ENCODE measurements around the gene ATP7B.

Gene ATP7B

DNA sequence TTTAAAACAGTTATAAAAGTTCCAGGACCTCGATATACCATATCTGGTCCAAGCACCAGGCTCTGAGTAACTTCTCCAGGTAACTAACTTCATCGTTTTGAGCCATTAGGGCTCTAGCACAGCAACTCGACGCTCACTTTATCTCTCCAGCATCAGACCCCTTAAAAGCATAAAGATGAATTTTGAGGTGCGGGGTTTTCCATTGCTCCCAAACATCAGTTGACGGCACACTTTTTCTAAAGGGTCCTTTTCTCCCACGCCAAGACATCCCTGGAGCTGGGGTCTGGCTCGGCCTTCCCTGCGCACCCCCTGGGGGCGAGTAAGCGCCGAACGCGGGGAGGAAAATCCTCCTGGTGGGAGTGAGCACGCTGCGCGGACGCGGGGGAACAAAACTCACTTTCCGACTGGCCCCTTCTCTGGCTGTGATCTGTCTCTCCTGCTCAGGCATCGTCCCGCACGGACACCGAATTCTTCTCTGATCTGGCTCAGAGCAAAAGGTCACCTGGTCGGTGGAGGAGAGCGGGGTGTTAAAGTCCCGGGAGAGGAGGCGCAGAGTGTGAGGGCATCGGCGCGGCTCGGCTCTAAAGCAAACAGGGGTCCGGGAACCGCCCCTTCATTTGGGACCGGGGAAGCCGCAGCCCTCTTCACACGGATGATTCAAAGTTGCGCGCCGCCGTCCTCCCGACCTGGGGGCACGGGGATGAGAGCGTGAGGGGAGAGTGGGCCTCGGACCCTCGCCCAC is at the start of gene ATP7B:
TSS of gene ATP7B (minus strand) at position 561 of the 742 bp plus-strand sequence. CDS start at position 448, 113 bp downstream.
- ChIA-PET POLR2A (no interaction called here), CTCF (no interaction called here)
- TF ChIP-seq, protein P1, sequence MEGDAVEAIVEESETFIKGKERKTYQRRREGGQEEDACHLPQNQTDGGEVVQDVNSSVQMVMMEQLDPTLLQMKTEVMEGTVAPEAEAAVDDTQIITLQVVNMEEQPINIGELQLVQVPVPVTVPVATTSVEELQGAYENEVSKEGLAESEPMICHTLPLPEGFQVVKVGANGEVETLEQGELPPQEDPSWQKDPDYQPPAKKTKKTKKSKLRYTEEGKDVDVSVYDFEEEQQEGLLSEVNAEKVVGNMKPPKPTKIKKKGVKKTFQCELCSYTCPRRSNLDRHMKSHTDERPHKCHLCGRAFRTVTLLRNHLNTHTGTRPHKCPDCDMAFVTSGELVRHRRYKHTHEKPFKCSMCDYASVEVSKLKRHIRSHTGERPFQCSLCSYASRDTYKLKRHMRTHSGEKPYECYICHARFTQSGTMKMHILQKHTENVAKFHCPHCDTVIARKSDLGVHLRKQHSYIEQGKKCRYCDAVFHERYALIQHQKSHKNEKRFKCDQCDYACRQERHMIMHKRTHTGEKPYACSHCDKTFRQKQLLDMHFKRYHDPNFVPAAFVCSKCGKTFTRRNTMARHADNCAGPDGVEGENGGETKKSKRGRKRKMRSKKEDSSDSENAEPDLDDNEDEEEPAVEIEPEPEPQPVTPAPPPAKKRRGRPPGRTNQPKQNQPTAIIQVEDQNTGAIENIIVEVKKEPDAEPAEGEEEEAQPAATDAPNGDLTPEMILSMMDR (IDR thresholded peaks at IDR 0.05; ENCODE audit: control extremely low read depth, extremely low read depth, low read depth, missing control alignments), result no peak
- DNase-seq (ENCODE audit: extremely low spot score), result peak; percentile 41

DNA sequence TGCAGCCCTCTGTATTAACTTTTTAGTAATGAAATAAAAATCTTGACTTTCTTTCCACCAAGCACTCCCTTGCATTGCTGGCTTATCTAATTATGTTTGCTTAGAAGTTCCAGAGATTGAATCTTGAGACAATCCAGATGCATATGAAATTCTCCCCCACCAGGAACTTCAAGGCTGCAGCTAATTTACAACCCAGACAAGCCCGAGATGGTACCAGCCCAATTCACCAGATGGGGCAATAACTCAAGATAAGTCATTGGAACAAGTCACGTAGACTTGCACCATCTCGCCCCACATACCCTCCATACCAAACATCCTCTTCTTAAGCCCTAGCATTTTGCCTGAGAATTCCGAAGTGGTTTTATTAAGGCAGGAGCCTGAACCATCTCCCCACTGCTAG is 42.2 kb upstream of the ATP7B start:
- CTCF ChIA-PET, result no interaction called here
- DNase-seq (ENCODE audit: extremely low spot score), result no peak
- POLR2A ChIA-PET, result no interaction called here
- TF ChIP-seq, protein P1 (IDR thresholded peaks at IDR 0.05; ENCODE audit: control extremely low read depth, extremely low read depth, low read depth, missing control alignments), result no peak

DNA sequence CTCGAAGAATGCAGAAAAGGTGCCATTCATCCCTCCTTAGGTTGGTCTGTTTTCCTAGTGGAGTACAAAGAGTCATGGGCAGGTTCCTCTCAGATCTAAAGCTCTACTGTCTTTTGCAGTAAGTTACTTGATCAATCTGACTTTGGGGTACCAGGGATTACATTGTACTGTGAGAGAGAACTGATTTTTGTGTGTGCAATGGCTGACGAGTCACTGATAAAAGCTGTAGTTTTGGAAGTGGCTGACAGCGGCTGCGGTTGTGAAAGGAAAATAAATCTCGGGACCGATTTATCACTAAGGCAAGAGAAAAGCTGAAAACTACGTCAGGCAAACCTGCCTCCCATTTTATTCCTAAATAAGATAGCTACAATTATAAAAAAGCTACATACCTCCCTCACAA is 40.1 kb upstream of the ATP7B start:
- DNase-seq (ENCODE audit: extremely low spot score), result no peak
- TF ChIP-seq, protein P1 (IDR thresholded peaks at IDR 0.05; ENCODE audit: control extremely low read depth, extremely low read depth, low read depth, missing control alignments), result no peak
- CTCF ChIA-PET, result interaction anchor here (1.1 to 1.5 kb wide), 2 partner anchors 10 to 76 kb away, joined by 3 to 4 read pairs; no protein-coding TSS in a partner anchor
- POLR2A ChIA-PET, result no interaction called here

DNA sequence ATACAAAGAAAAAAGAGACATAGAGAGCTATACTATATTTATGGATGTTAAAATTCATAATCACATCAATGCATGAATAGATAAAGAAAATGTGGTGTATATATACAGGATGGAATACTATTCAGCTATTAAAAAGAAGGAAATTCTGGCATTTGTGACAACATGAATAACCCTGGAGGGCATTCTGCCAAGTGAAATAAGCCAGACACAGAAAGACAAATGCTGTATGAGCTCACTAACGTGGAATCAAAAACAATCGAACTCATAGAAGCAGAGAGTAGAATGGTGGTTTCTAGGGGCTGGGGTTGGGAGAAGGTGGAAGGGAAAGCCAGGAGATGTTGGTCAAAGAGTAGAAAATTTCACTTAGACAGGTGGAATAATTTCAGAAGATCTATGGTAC is 37.3 kb upstream of the ATP7B start:
- POLR2A ChIA-PET, result no interaction called here
- TF ChIP-seq, protein P1 (IDR thresholded peaks at IDR 0.05; ENCODE audit: control extremely low read depth, extremely low read depth, low read depth, missing control alignments), result no peak
- CTCF ChIA-PET, result interaction anchor here (1.1 to 1.2 kb wide), 3 partner anchors 13 to 85 kb away, joined by 3 to 6 read pairs (median 5); no protein-coding TSS in a partner anchor
- DNase-seq (ENCODE audit: extremely low spot score), result no peak

DNA sequence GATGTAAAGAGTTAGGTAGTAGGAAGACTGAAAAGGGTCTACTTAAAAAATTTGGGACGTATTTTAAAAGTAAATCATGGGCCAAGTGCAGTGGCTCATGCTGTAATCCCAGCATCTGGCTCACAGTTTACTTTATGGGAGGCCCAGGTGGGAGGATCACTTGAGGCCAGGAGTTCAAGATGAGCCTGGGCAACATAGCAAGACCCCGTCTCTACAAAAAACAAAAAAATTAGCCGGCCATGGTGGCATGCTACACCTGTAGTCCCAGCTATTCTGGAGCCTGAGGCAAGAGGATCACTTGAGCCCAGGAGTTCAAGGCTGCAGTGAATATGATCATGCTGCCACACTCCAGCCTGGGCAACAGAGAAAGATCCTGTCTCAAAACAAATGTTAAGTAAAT is 36.2 kb upstream of the ATP7B start:
- TF ChIP-seq, protein P1 (IDR thresholded peaks at IDR 0.05; ENCODE audit: control extremely low read depth, extremely low read depth, low read depth, missing control alignments), result no peak
- ChIA-PET POLR2A (no interaction called here), CTCF (interaction anchor here (1.1 kb wide), 1 partner anchor 14 kb away, joined by 6 read pairs; no protein-coding TSS in a partner anchor)

DNA sequence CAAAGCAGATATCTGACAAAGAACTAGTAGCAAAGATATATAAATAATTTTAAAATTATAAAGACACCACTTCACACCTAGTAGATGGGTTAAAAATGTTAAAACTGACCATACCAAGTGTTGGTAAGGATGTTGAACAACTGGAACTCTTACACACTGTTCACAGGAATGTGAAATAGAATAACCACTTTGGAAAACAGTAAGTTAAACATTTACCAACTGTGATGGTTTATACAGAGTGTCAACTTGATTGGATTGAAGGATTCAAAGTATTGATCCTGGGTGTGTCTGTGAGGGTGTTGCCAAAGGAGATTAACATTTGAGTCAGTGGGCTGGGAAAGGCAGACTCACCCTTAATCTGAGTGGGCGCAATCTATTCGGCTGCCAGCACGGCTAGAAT is 32.4 kb upstream of the ATP7B start:
- POLR2A ChIA-PET, result no interaction called here
- CTCF ChIA-PET, result no interaction called here
- DNase-seq (ENCODE audit: extremely low spot score), result no peak
- TF ChIP-seq, protein P1 (IDR thresholded peaks at IDR 0.05; ENCODE audit: control extremely low read depth, extremely low read depth, low read depth, missing control alignments), result no peak

More for the DNA sequence above, 36.2 kb upstream of the ATP7B start:
- DNase-seq (ENCODE audit: extremely low spot score), result no peak
